Subcutaneous adipose tissue (tissue), 4 donors: ENCODE data around the gene BIRC6. TPM values are rescaled to one million over a fixed set of nuclear protein-coding genes. Genes with fewer than 3 reads are reported as not detected.

ENCODE experiments used
- CTCF ChIP-seq: fragments of 450-650 bp; IDR thresholded peaks from one replicate; pipeline ENCODE4 v1.5.1; 2016; ENCODE audit warnings: low read depth, mild to moderate bottlenecking, control low read depth, antibody characterized with exemption, moderate library complexity
- total RNA-seq, 4 donors: library from RNA; depleted of rRNA; stranded (reverse); fragments of >200 nt; gene quantifications; one replicate each; pipeline ENCODE4 v1.1.0, GENCODE V29; 2016

Gene BIRC6
- total RNA-seq, 4 donors from 2014 or later, result 120 to 147 (median 143) TPM

GRCh38 chr2:32457814-32458213 lies 101.0 kb downstream of the BIRC6 start:
- TF ChIP-seq CTCF, result no peak

GRCh38 chr2:32463110-32463509 lies 106.3 kb downstream of the BIRC6 start:
- TF ChIP-seq CTCF, result no peak

GRCh38 chr2:32464431-32464830 lies 107.6 kb downstream of the BIRC6 start:
- TF ChIP-seq CTCF, result no peak

GRCh38 chr2:32472605-32473004 lies 115.8 kb downstream of the BIRC6 start:
- TF ChIP-seq CTCF, result no peak

- no peak for TF ChIP-seq CTCF
Observed at GRCh38 chr2:32474381-32474780, 117.6 kb downstream of the BIRC6 start.

- TF ChIP-seq CTCF, result no peak
Observed at GRCh38 chr2:32478889-32479620, 122.2 kb downstream of the BIRC6 start.

GRCh38 chr2:32479993-32480392 lies 123.2 kb downstream of the BIRC6 start:
- TF ChIP-seq CTCF, result no peak
